ENCODE measurements around the gene TTC39C. TPM values are rescaled to one million over a fixed set of nuclear protein-coding genes. Genes with fewer than 3 reads are reported as not detected.

Gene TTC39C
- total and polyA plus RNA-seq, 2 experiments from 2014 or later: 69.4 to 136 TPM

DNA sequence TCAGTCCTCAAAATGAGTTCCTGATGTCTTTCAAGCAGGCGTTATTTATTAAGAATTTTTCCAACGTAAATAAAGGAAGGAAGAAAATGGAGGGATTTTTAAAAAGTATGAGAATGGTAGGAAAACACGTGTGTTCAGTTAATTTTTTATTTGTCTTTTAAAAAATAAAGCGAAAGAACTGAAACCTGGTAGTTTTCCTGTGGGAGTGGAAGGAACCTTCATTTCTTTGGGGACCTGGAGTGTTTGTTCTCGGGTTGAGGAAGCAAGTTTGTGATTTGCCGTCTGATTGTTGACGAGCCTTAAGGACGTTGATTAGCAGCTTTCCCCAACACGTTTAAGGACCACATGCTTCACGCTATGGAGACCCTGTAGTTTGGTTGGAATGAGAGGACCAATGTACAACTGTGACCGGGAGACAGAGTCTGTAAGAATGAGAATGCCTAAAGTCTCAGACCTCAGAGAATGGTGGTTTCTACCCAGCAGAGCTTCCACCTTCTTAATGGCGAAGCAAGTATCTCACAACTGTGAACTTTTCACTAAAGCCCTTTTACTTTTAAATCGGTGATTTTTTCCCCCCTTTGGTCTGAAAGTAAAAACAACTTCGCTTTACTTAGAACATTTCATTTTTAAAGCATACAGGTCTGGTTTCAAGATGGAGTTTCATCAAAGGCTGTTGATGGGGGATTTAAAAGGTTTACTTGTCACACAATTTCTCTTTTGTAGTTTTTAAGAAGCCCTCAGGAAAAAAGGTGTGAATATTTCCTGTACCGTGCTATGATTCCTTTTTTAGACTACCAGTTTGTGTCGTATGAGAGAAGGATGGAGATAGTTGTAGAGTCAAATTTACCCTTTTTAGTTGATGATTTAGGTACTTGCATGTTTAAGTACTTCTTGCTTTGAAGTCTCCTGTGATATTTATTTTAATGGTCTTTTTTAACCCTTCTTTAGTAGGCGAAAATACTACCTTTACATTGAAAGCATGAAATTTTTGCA lies 1.4 kb downstream of the TTC39C start:
- Histone ChIP-seq H3K27ac (ENCODE audit: low read depth) (no peak overlapping the region; the same call in 1 of the 2 replicates), H3K4me1 (ENCODE audit: insufficient read depth) (peaks cover 54% of the 10 kb centered on the region), H3K36me3 (ENCODE audit: insufficient read depth) (no peaks in the 10 kb centered on the region), H3K27me3 (ENCODE audit: insufficient read depth) (no peaks in the 10 kb centered on the region), H3F3A (replicated peaks; ENCODE audit: low read depth) (peaks cover 11% of the 10 kb centered on the region), H3K79me2 (replicated peaks; ENCODE audit: insufficient read depth) (peaks cover 62% of the 10 kb centered on the region), H2AFZ (no peak overlapping the region), H3K4me2 (peak overlapping the region; percentile 82), H4K20me1 (replicated peaks; ENCODE audit: insufficient read depth) (peaks cover 9% of the 10 kb centered on the region; the same call in 1 of the 2 replicates), H3K4me3 (peak overlapping the region; percentile 89), H3K9me2 (ENCODE audit: insufficient read depth) (no peaks in the 10 kb centered on the region)
- H3K36me3 Mint-ChIP-seq (ENCODE audit: low read depth): no peaks in the 10 kb centered on the region; the same call in 2 of the 3 replicates
- peaks cover 12% of the 10 kb centered on the region for H3K27me3 Mint-ChIP-seq (ENCODE audit: insufficient read depth, low read depth, poor library complexity)
- no peak for ATAC-seq
- no peak for TF ChIP-seq STAT1 (IDR thresholded peaks at IDR 0.05; ENCODE audit: unreplicated experiment)
- no peak for TF ChIP-seq ZNF114 (CRISPR knock-in tag; IDR thresholded peaks at IDR 0.05)
- TF ChIP-seq, protein P1, sequence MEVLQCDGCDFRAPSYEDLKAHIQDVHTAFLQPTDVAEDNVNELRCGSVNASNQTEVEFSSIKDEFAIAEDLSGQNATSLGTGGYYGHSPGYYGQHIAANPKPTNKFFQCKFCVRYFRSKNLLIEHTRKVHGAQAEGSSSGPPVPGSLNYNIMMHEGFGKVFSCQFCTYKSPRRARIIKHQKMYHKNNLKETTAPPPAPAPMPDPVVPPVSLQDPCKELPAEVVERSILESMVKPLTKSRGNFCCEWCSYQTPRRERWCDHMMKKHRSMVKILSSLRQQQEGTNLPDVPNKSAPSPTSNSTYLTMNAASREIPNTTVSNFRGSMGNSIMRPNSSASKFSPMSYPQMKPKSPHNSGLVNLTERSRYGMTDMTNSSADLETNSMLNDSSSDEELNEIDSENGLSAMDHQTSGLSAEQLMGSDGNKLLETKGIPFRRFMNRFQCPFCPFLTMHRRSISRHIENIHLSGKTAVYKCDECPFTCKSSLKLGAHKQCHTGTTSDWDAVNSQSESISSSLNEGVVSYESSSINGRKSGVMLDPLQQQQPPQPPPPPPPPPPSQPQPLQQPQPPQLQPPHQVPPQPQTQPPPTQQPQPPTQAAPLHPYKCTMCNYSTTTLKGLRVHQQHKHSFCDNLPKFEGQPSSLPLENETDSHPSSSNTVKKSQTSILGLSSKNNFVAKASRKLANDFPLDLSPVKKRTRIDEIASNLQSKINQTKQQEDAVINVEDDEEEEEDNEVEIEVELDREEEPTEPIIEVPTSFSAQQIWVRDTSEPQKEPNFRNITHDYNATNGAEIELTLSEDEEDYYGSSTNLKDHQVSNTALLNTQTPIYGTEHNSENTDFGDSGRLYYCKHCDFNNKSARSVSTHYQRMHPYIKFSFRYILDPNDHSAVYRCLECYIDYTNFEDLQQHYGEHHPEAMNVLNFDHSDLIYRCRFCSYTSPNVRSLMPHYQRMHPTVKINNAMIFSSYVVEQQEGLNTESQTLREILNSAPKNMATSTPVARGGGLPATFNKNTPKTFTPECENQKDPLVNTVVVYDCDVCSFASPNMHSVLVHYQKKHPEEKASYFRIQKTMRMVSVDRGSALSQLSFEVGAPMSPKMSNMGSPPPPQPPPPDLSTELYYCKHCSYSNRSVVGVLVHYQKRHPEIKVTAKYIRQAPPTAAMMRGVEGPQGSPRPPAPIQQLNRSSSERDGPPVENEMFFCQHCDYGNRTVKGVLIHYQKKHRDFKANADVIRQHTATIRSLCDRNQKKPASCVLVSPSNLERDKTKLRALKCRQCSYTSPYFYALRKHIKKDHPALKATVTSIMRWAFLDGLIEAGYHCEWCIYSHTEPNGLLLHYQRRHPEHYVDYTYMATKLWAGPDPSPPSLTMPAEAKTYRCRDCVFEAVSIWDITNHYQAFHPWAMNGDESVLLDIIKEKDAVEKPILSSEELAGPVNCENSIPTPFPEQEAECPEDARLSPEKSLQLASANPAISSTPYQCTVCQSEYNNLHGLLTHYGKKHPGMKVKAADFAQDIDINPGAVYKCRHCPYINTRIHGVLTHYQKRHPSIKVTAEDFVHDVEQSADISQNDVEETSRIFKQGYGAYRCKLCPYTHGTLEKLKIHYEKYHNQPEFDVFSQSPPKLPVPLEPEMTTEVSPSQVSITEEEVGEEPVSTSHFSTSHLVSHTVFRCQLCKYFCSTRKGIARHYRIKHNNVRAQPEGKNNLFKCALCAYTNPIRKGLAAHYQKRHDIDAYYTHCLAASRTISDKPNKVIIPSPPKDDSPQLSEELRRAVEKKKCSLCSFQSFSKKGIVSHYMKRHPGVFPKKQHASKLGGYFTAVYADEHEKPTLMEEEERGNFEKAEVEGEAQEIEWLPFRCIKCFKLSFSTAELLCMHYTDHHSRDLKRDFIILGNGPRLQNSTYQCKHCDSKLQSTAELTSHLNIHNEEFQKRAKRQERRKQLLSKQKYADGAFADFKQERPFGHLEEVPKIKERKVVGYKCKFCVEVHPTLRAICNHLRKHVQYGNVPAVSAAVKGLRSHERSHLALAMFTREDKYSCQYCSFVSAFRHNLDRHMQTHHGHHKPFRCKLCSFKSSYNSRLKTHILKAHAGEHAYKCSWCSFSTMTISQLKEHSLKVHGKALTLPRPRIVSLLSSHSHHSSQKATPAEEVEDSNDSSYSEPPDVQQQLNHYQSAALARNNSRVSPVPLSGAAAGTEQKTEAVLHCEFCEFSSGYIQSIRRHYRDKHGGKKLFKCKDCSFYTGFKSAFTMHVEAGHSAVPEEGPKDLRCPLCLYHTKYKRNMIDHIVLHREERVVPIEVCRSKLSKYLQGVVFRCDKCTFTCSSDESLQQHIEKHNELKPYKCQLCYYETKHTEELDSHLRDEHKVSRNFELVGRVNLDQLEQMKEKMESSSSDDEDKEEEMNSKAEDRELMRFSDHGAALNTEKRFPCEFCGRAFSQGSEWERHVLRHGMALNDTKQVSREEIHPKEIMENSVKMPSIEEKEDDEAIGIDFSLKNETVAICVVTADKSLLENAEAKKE (CRISPR knock-in tag; IDR thresholded peaks at IDR 0.05): no peak
- no peak for TF ChIP-seq REST (IDR thresholded peaks at IDR 0.05; ENCODE audit: unreplicated experiment)
- TF ChIP-seq, protein P2, sequence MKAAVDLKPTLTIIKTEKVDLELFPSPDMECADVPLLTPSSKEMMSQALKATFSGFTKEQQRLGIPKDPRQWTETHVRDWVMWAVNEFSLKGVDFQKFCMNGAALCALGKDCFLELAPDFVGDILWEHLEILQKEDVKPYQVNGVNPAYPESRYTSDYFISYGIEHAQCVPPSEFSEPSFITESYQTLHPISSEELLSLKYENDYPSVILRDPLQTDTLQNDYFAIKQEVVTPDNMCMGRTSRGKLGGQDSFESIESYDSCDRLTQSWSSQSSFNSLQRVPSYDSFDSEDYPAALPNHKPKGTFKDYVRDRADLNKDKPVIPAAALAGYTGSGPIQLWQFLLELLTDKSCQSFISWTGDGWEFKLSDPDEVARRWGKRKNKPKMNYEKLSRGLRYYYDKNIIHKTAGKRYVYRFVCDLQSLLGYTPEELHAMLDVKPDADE (IDR thresholded peaks at IDR 0.05): no peak
- no peak for TF ChIP-seq JUNB (IDR thresholded peaks at IDR 0.05; ENCODE audit: unreplicated experiment)
- TF ChIP-seq EZH2phosphoT487 (IDR thresholded peaks at IDR 0.05; ENCODE audit: unreplicated experiment): no peak
- TF ChIP-seq CREB1 (CRISPR knock-in tag; IDR thresholded peaks at IDR 0.05; ENCODE audit: low read depth): no peak
- TF ChIP-seq NANOG (IDR thresholded peaks at IDR 0.05; ENCODE audit: borderline replicate concordance): no peak
- no peak for TF ChIP-seq POLR2AphosphoS5 (IDR thresholded peaks at IDR 0.05; ENCODE audit: low read depth)
- no peak for TF ChIP-seq EZH2 (IDR thresholded peaks at IDR 0.05; ENCODE audit: low read depth, unreplicated experiment)
- no peak for TF ChIP-seq ZNF331 (CRISPR knock-in tag; IDR thresholded peaks at IDR 0.05; ENCODE audit: low read depth)
- TF ChIP-seq CTCF (conservative IDR thresholded peaks at IDR 0.05; ENCODE audit: low read depth in 2 of 2): no peak
- peaks cover 46% of the 10 kb centered on the region for H3K4me1 Mint-ChIP-seq
- H3K27ac Mint-ChIP-seq: no peak overlapping the region
- H3K4me3 Mint-ChIP-seq: peak overlapping the region; percentile 85
- H3K9me3 Mint-ChIP-seq: no peaks in the 10 kb centered on the region; the same call in 2 of the 3 replicates
- DNase-seq (ENCODE audit: low spot score): no peak

All from GM23338 (cell line).